Measurements from ENCODE around the gene ATOSA.
A peak's percentile ranks its signal among the peaks of the same experiment; 100 is the strongest.

Gene ATOSA

GRCh38 chr15:52679232-52680040 lies at the start of gene ATOSA:
ATOSA (minus strand) TSS chr15:52679388; CDS start chr15:52678021, 1,367 bp downstream.
- peak; percentile 36 for DNase-seq (ENCODE audit: low read depth, low spot score)

DNA sequence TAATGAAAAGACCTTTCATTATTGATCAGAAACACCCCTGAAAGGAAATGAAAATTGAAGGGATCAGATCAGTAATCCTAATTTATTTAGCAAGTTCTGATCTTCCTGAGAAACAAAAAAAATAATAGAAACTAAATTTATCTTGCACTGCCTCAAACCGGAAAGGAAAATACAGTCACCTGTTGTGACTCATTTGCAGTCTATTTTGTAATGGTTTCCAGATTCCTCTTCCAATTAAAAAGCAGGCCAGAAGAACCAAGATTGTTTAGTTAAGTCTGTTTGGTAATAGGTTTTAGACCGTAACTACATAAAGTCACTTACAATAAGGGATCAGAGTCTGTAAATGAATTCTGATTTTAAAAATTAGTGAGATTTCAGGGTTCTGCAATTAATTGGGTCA lies 49.7 kb upstream of the ATOSA start:
- DNase-seq (ENCODE audit: low read depth, low spot score): no peak

GRCh38 chr15:52727815-52728214 lies 48.6 kb upstream of the ATOSA start:
- DNase-seq (ENCODE audit: low read depth, low spot score): no peak

GRCh38 chr15:52726195-52726594 lies 47.0 kb upstream of the ATOSA start:
- DNase-seq (ENCODE audit: low read depth, low spot score): no peak

GRCh38 chr15:52718551-52718950 lies 39.4 kb upstream of the ATOSA start:
- DNase-seq (ENCODE audit: low read depth, low spot score): no peak

- DNase-seq (ENCODE audit: low read depth, low spot score): no peak
Observed at GRCh38 chr15:52717924-52718323, 38.7 kb upstream of the ATOSA start.

DNA sequence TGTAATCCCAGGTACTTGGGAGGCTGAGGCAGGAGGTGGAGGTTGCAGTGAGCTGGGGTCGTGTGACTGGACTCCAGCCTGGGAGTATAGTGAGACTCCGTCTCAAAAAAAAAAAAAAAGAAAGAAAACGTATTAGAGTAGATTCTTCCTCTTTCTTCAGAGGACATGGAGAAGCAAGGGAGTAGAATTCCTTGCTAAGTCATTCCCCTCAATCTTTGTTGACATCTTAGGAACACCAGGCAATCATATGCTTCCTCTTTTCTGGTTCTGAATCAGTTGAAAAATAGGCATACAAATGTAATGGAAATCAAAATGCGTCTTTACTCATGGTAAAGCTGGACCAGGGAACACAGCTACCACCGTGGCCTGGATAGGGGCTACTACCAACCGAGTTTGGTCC lies 38.3 kb upstream of the ATOSA start:
- DNase-seq (ENCODE audit: low read depth, low spot score): no peak

DNA sequence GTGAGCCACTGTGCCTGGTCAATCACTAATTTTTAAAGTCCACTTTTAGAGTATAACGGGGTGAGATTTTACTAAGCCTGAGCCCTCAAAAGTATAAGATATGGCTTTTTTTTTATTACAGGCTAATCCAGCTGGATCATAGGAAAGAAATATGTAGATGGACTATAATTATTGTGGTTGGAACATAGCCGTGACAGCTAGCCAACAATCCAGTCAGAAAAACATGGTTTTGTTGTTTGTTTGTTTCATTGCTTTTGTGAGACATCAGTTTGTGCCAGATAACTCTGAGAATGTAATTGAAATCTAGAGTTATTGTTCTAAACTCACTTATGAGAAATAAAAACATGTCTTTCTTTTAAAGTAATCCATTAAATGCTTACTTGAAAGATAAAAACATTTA lies 37.3 kb upstream of the ATOSA start:
- DNase-seq (ENCODE audit: low read depth, low spot score): no peak

GRCh38 chr15:52715411-52715810 lies 36.2 kb upstream of the ATOSA start:
- DNase-seq (ENCODE audit: low read depth, low spot score): no peak

- DNase-seq (ENCODE audit: low read depth, low spot score): no peak
Observed at GRCh38 chr15:52714968-52715367, 35.8 kb upstream of the ATOSA start.

- no peak for DNase-seq (ENCODE audit: low read depth, low spot score)
Observed at GRCh38 chr15:52710708-52711389, 31.7 kb upstream of the ATOSA start.

DNA sequence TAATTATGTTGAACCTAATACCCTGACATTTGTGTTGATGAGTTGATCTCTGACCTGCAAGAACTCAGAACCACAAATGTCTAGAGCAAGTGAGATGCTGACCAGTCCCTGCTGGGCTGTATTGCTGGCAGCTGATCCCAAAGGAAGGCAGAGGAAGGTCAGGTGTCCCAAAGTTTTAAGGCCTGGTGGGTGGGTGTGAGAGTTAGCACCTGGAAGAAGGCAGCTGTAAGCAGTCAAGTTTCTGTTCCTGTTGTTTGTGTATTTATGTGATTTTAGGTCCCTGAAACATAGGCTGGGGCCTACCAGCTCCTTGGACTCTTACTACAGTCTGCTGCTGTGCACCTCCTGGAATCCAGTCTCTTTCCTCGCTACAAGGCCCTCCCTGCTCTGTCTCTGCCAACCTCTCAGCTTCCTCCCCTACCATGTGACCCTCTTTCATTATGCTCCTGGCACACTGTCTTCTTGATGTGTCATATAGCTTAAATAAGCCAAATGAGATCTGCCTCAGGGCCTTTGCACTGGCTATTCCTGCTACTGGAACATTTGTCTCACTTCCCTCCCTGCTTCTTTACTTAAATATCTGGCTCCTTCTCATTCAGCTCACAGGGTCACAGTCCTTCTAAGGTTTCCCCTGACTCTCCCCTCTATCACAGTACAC lies 31.0 kb upstream of the ATOSA start:
- DNase-seq (ENCODE audit: low read depth, low spot score): no peak

GRCh38 chr15:52709187-52709981 lies 30.2 kb upstream of the ATOSA start:
- no peak for DNase-seq (ENCODE audit: low read depth, low spot score)

- no peak for DNase-seq (ENCODE audit: low read depth, low spot score)
Observed at GRCh38 chr15:52706091-52706490, 26.9 kb upstream of the ATOSA start.

DNA sequence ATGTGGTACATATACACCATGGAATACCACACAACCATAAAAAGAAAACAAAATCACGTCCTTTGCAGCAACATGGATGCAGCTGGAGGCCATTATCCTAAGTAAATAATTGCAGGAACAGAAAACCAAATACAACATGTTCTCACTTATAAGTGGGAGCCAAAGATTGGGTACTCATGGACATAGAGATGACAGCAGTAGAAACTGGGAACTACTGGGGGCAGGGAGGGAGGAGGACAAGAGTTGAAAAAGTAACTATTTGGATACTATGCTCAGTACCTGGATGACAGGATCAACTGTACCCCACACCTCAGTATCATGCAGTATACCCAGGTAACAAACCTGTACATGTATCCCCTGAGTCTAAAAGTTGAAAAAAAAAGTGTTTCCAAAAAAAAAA lies 23.2 kb upstream of the ATOSA start:
- no peak for DNase-seq (ENCODE audit: low read depth, low spot score)

DNA sequence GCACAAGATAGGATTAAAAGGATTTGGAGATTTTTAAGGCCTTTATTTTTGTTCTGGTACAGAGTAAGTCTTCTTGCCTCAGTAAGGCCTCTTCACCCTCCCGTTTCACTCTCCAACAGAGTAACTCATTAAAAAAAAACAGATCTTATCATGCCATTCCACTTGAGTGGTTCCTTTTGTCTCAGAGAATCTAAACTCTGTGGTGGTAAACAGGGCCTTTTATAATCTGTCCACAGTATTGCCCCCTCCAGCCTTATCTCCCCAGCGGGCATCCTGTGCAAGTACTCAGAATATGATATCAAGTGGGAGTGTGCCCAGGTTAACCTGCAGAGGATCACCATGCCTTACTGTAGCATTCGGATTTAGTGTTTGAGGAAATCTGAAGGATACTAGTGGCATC lies 20.3 kb upstream of the ATOSA start:
- DNase-seq (ENCODE audit: low read depth, low spot score): no peak

- no peak for DNase-seq (ENCODE audit: low read depth, low spot score)
Observed at GRCh38 chr15:52698514-52698913, 19.3 kb upstream of the ATOSA start.

DNA sequence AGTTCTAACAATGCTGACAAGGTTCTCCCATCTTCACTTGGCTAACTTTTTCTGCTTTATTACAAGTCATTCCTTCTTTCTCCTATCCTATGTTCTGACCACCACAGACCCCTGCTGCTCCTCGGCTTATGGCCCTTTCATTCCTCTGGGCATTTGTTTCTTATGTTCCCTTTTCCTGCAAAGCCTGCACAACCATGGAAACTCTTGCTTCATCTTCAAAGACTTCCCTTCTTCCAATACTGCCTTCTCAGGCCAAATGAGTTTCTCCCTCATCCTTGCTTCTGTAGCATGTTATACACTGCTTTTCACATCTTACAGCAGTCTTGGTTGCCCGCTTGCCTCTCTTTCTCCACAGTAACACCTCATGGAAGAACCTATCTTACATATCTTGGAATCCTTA lies 17.9 kb upstream of the ATOSA start:
- no peak for DNase-seq (ENCODE audit: low read depth, low spot score)

DNA sequence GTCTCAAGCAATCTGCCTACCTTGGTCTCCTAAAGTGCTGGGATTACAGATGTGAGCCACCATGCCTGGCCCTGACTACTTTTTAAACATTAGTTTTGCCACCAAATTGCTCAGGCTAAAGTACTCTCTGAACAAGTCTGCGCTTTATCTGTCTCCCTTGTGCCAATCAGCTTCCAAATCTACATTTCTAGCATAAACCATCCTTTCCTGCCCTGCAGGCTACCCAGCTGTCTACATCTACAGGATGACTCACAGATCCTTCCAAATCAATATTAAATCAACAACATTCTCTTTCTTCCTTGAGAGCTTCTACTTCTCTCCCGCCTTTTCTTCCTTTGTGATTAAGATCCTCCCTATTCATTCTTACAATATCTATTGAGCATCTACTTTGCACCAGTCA lies 16.0 kb upstream of the ATOSA start:
- DNase-seq (ENCODE audit: low read depth, low spot score): no peak

DNA sequence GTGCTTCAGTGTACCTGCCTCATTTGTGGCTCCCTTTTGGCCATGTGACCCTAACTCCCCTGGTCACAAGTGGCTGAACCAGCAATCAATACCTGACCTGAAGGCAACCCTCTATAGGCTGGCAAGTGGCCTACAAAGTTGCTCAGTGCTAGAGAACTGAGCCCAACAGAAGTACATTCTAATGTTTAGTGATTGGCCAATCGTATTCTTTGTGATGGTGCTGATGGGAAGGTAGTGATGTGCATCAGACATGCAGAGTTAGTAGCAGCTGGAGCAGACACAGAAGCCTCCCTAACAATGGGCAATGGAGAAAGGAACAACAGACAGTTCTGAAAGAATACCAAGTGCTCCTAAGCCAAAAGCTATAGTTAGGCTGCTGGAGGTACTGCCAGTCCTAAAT lies 10.4 kb upstream of the ATOSA start:
- no peak for DNase-seq (ENCODE audit: low read depth, low spot score)

GRCh38 chr15:52683580-52683979 lies 4.4 kb upstream of the ATOSA start:
- no peak for DNase-seq (ENCODE audit: low read depth, low spot score)

- DNase-seq (ENCODE audit: low read depth, low spot score): no peak
Observed at GRCh38 chr15:52682781-52683180, 3.6 kb upstream of the ATOSA start.
